GM19193 (cell line): ENCODE data around the gene TMPRSS6.

Experiments
- POLR2A ChIP-seq: IDR thresholded peaks from 4 replicates; pipeline ENCODE4 v1.6.1; 2011; ENCODE audit not compliant: insufficient read depth, insufficient read length; ENCODE audit errors: extremely low read depth

TMPRSS6 gene

GRCh38 chr22:37109242-37109917, at the start of gene TMPRSS6:
TMPRSS6 (minus strand) TSS chr22:37109713; CDS start chr22:37103417, 6,296 bp downstream.
- no peak for TF ChIP-seq POLR2A

- TF ChIP-seq POLR2A = no peak
Measured at GRCh38 chr22:37158963-37159290, 49.4 kb upstream of the TMPRSS6 start.

GRCh38 chr22:37157516-37158285, 48.2 kb upstream of the TMPRSS6 start:
- TF ChIP-seq POLR2A = no peak

- no peak for TF ChIP-seq POLR2A
Measured at GRCh38 chr22:37156686-37157435, 47.3 kb upstream of the TMPRSS6 start.

DNA sequence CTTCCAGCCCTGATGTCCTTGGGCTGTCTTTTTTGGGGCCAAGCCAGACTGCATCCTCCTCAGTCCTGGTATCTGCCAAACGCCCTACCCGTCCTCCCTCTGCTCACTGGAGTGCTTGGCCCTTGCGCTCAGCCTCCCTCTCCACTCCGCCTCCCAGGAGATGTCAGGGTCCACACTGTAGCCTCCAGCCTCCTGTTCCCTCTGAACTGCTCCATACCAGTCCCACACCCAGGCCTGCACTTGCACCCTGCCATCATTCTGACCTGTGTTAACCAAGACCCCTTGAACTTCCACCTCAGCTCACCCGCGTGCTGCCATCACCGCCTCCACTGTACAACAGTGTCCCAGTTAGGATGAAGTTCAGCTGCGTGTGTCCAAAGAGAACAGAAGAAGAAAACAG, 46.5 kb upstream of the TMPRSS6 start:
- TF ChIP-seq POLR2A = no peak

GRCh38 chr22:37154925-37155712, 45.6 kb upstream of the TMPRSS6 start:
- TF ChIP-seq POLR2A = no peak

DNA sequence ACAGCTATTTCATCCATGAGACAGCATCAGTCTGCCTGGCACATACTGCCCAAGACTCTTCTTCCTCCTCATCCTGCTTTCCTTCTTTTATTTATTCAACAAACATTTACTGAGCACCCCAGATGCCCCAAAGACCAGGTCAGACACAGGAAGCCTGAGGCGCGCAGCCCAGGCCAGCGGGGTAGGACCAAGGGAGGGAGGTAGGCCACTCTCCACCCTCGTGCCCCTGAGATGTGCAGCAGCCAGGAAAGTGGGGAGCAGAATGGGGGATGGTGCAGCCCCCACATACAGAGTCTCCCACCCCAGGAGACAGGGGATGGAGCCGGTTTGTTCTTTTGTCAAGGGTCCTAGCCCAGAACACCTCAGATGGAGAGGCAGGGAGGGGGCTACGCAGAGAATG, 44.4 kb upstream of the TMPRSS6 start:
- no peak for TF ChIP-seq POLR2A

DNA sequence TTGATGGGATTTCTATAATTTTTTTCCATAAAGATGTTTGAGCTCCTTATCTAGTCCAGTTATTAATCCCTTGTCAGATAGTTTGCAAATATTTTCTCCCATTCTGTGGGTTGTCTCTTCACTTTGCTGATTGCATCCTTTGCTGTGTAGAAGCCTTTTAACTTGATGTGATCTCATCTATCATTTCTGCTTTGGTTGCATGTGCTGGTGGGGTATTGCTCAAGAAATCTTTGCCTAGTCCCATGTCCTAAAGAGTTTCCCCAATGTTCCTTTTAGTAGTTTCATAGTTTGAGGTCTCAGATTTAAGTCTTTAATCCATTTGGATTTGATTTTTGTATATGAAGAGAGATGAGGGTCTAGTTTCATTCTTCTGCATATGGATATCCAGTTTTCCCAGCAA, 41.9 kb upstream of the TMPRSS6 start:
- TF ChIP-seq POLR2A = no peak

GRCh38 chr22:37150701-37151100, 41.2 kb upstream of the TMPRSS6 start:
- TF ChIP-seq POLR2A = no peak

DNA sequence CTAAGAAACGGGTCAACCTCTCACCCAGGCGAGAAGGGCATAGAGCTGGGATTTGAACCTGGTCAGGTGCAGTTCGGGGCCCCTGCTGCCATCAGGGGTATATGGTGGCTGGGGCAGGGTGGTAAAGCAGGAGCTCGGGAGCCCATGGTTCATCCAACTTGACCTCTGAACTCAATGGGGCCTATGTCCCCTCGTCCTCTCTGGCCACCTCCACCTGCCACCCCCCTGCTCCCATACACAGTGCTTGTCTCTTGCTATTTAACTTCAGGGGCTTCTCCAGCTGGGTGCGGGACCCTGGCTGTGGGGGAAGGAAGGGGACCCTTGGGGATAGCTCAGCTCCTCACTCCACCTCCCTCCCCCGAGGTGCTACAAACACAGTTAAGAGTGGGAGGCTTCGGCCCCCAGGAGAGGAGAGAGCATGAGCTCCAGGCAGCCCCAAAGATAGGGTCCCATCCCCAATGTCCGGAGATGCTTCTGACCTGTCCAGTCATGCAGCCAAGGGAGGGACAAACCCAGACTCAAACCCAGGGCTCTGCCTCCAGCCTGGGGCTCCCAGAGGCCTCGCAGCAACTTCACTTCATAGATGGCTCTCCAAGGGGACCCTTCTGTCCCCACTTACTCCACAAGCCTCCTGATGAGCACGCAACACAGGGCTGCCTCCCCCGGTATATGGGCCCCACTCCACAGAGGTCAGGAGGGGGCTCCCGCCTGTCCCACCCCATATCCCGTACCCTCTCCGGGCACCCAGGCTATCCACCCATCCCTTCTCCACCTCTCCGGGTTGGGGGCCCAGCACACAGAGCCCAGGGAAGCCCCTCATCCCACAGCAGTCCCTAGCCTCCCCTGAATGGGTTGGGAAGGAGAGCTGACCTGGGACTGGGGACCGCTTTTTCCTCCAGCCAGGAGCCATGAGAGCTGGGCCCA, 39.5 kb upstream of the TMPRSS6 start:
- no peak for TF ChIP-seq POLR2A

- no peak for TF ChIP-seq POLR2A
Measured at GRCh38 chr22:37148031-37148651, 38.6 kb upstream of the TMPRSS6 start.

- TF ChIP-seq POLR2A = no peak
Measured at GRCh38 chr22:37147186-37147990, 37.9 kb upstream of the TMPRSS6 start.

GRCh38 chr22:37146507-37147180, 37.1 kb upstream of the TMPRSS6 start:
- TF ChIP-seq POLR2A = no peak

- TF ChIP-seq POLR2A = no peak
Measured at GRCh38 chr22:37146051-37146385, 36.5 kb upstream of the TMPRSS6 start.
